A673 (cell line): ENCODE measurements around the gene CDK5RAP3.

Experiments used
- EZH2 ChIP-seq: fragments of 200-600 bp; sonication (generic); IDR thresholded peaks from 2 replicates; pipeline ENCODE4 v1.6.1; 2017; ENCODE audit warnings: borderline replicate concordance, low read depth, mild to moderate bottlenecking, mixed read lengths, antibody characterized with exemption, low read length; ENCODE audit not compliant: poor library complexity, severe bottlenecking
- TF ChIP-seq, protein P1 (sequence below): fragments of 300-800, 200-600 bp; sonication (generic); conservative IDR thresholded peaks from 2 replicates; pipeline ENCODE4 v1.5.1; 2017; ENCODE audit warnings: low read depth, mild to moderate bottlenecking, antibody characterized with exemption, low read length, moderate library complexity, mixed read lengths

DNA sequence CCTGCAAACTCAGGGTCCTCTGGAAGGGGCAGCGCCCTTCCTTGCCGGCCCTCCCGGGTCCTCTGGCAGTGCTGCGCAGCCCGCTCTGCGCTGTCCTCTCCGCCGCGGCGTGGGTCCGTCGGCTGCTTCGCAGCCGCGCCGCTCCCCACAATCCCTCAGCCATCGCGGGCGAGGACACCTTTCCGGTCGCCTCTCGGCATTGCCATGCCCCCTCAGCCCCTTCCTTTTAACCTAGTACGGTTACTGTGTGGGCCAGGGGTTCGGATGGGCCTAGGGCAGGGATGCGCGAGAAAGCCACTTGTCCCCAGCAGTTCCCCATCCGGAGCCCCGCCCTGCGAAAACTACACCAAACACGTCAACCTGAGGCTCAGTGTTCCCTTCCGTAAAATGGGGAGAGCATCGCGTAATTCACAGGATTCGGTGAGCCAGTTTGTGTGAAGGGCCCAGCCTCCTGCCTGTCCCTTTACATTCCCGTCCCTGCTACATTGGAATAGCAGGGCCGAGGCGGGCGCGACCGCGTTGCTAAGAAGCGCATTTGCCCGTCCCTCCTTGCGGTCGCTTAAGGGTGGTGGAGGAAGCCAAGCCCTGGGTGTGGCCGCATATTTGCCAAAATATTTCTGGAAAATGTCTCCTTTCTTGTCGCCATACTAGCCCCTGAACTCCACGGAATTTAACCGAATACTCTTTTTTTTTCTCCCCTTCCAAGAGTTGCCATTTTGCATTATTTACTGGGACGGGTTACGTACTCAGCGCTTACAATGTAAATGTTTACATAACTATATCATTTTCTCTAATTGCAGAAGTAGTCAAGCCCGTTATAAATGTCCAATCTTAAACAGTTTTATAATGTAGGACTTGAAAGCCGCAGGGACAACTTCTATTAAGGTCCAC is 53.5 kb downstream of the CDK5RAP3 start:
- TF ChIP-seq, protein P1, sequence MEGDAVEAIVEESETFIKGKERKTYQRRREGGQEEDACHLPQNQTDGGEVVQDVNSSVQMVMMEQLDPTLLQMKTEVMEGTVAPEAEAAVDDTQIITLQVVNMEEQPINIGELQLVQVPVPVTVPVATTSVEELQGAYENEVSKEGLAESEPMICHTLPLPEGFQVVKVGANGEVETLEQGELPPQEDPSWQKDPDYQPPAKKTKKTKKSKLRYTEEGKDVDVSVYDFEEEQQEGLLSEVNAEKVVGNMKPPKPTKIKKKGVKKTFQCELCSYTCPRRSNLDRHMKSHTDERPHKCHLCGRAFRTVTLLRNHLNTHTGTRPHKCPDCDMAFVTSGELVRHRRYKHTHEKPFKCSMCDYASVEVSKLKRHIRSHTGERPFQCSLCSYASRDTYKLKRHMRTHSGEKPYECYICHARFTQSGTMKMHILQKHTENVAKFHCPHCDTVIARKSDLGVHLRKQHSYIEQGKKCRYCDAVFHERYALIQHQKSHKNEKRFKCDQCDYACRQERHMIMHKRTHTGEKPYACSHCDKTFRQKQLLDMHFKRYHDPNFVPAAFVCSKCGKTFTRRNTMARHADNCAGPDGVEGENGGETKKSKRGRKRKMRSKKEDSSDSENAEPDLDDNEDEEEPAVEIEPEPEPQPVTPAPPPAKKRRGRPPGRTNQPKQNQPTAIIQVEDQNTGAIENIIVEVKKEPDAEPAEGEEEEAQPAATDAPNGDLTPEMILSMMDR = no peak
- TF ChIP-seq EZH2 = no peak
